GM11168 (cell line): ENCODE data around the gene KRTAP10-7.
"Not testable (repeated sequence)": the region's sequence is repeated elsewhere in the genome, so short reads cannot be mapped to it uniquely, and the experiment has no call there.

Experiments
- in situ Hi-C: fragments of 300-500 bp; cut with MboI; formaldehyde crosslinking; loops from one replicate; pipeline ENCODE4 v1.12.0; 2022; ENCODE audit warnings: low sequenced_read_pairs; ENCODE audit not compliant: unreplicated experiment

The KRTAP10-7 gene

DNA sequence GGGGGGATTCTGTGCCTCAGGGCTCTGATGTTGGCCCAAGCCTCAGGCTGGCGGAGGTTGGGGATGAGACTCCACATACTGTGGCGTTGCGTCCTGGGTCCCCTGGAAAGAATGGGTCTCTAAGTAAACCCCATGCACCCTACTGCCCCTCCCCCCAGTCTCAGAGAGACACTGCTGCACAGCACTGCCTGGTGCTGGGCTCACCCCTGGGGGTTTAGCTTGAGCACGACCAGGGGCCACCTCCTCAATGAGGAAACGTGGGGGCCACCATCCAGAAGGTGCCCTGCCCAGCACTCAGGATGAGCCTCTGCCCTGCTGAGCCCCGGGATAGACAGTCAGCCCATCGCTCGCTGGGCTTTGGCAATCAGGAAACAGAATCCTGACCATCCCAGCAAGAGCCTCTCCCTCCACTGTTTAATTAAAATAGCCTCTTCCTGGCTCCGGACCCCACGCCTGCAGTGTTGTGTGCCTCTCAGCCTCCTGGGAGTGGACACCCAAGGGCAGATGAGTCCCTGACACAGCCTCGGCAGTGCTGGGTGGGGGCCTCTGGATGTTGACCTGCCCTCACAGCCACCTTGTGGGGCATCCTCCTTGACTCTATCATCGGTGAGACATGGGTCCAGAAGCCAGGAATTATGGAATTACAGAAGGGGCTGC is 30.4 kb upstream of the KRTAP10-7 start:
- in situ Hi-C loops, result no loop called here

DNA sequence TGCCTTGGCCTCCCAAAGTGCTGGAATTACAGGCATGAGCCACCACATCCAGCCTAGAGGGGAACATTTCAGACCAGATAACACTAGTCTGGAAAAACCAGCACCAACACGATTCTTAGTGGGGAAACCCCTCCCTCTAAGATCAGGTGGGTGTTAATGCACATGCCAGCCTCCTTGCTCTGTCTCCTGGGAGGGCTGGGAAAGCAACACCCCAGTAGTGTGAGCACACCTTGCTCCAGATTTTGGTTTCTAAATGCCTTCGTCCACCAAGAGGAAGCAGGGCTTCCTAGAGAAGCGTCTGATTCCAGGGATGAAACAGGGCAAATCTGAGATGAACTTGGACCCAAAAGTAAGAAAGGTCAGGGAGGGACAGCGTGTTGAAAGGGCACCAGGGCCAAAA is 29.1 kb upstream of the KRTAP10-7 start:
- in situ Hi-C loops, result no loop called here

DNA sequence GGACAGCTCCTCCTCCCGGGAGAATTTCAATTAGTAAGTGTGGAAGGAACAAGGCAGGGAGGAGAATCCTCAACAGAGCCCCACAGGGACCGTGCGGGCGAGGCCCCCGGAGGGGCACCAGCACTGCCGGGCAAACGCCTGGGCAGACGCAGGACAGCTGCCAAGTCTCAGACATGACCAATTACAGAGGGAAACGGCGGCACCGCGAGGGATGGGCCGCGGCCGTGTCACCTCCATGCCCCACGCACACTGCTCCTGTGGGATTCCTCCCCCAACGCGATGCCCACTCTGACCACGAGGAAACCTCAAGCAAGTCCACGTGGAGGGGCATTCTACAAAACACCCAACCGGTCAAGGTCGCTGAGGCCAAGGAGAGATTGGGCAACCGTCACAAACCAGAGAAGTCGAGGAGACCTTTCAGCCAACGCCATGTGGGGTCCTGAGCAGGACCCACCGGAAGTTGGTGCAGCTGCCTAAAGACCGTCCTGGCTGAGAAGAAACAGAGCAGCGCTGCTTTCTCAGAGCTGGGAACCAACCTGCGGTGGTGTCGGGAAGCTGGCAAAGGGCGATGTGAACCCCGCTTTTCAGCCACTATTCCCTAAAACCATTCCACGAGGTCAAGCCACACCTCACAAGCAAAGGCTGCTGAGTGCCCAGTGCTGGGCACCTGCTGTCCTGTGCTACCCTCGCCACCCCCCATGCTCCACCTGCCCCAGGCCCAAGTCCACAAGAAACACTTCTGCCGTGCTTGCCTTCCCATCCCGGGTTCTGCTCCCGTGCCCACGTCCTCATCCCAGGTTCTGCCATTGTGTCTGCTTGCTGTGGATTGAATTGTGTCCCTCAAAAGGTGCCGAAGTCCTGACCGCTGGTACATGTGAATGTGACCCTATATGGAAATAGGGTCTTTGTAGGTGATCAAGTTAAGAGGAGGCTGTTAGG is 28.3 kb upstream of the KRTAP10-7 start:
- in situ Hi-C loops, result no loop called here

DNA sequence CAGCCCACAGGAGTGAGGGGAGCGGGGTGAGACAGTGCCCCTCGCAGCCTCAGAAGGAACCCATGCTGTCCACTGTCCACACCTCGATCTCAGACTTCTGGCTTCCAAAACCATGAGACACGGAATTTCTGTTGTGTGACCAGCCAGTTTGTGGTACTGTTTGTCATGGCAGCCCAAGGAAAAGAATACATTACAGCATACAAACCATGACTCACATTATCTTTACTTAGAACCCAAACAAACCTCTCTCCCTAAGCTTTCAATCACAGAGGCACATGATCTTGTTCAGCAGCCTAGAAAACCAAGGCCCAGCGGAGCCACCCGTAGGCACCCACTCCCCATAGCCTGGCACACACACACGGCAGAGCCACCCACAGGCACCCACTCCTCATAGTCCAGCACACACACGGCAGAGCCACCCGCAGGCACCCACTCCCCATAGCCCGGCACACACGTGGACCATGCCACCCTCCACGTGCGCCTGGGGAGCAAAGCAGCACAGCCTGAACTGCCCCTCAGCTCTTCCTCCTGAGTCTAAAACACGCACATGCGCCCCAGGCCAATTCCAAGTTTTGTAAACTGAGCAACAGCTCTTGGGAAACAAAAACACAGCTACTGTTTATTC is 27.3 kb upstream of the KRTAP10-7 start:
- in situ Hi-C loops, result no loop called here

DNA sequence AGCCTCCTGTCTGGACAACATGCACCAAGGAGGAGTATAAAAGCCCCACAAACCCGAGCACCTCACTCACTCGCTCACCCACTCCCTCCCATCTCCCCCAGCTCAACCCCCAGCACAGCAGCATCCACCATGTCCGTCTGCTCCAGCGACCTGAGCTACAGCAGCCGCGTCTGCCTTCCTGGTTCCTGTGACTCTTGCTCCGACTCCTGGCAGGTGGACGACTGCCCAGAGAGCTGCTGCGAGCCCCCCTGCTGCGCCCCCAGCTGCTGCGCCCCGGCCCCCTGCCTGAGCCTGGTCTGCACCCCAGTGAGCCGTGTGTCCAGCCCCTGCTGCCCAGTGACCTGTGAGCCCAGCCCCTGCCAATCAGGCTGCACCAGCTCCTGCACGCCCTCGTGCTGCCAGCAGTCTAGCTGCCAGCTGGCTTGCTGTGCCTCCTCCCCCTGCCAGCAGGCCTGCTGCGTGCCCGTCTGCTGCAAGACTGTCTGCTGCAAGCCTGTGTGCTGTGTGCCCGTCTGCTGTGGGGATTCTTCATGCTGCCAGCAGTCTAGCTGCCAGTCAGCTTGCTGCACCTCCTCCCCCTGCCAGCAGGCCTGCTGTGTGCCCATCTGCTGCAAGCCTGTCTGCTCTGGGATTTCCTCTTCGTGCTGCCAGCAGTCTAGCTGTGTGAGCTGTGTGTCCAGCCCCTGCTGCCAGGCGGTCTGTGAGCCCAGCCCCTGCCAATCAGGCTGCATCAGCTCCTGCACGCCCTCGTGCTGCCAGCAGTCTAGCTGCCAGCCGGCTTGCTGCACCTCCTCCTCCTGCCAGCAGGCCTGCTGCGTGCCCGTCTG is 26.6 kb upstream of the KRTAP10-7 start, which contains the start of gene KRTAP10-4:
Gene KRTAP10-4, plus strand, starts transcription at position 100 of the 827 bp plus-strand sequence. Its CDS starts 30 bp downstream, at position 130.
- in situ Hi-C loops, result not testable (repeated sequence)

DNA sequence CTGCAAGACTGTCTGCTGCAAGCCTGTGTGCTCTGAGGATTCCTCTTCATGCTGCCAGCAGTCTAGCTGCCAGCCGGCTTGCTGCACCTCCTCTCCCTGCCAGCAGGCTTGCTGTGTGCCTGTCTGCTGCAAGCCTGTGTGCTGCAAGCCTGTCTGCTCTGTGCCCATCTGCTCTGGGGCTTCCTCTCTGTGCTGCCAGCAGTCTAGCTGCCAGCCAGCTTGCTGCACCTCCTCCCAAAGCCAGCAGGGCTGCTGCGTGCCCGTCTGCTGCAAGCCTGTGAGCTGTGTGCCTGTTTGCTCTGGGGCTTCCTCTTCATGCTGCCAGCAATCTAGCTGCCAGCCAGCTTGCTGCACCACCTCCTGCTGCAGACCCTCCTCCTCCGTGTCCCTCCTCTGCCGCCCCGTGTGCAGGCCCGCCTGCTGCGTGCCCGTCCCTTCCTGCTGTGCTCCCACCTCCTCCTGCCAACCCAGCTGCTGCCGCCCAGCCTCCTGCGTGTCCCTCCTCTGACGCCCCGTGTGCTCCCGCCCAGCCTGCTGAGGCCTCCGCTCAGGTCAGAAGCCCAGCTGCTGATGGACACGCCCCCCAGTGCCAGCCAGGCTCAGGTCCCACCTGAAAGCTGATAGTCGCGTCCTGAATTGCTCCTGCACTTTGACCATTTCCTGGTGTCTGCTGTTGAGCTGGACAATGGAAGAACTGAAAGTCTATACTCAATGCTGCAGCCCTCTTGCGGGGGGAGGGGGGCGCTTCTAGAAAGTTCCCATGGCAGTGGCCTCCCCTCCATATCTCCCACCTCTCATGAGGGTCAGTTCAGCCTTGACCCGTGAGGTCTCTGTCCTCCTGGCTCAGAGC is 25.7 kb upstream of the KRTAP10-7 start:
- in situ Hi-C loops, result no loop called here

DNA sequence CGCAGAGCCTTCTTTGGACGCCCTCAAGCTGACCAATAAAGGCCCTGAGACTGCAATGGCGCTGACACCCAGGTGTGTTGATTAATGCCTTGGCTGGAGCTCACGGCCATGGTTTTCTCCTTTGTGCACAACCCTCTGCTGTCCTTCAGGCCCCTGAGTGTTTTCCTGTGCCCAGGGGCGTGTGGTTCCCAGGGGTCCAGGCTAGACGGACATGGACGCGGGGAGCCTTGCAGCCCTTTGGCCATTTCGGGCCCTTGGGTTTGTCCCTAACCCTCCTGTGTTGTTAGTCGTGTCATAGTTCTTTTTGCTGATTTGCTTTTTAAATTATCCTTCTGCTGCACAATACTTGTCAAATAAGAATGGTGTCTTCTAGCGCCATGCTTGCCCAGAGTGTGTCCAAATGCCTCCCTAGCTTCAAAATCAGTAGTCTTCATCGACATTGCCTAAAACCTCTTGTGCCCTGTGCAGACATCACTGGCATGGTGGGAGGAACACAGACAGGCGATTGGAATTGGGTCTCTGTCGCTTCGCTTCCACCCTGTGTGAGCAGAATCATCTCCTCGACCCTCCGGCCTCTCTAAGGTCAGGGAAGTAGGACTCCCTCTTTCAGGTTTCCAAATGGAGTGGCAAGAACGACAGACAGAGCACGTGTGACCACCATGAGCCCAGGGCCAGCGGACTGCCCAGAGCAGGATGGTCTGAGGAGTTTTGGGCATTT is 24.9 kb upstream of the KRTAP10-7 start:
- in situ Hi-C loops, result no loop called here

DNA sequence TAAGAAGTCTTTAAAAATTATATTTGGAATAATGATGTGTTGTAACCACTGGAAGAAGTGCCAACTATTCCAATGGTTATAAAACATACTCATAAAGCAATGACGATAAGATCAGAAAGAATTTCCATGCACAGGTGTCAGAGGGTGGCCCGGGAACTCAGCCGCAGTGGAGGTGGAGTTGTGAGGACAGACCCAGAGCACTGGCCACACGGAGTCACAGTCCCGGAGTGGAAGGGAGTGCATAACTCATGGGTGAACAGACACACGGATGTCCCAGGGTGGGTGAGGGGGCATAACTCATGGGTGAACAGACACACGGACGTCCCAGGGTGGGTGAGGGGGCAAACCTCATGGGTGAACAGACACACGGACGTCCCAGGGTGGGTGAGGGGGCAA is 24.4 kb upstream of the KRTAP10-7 start:
- in situ Hi-C loops, result no loop called here

DNA sequence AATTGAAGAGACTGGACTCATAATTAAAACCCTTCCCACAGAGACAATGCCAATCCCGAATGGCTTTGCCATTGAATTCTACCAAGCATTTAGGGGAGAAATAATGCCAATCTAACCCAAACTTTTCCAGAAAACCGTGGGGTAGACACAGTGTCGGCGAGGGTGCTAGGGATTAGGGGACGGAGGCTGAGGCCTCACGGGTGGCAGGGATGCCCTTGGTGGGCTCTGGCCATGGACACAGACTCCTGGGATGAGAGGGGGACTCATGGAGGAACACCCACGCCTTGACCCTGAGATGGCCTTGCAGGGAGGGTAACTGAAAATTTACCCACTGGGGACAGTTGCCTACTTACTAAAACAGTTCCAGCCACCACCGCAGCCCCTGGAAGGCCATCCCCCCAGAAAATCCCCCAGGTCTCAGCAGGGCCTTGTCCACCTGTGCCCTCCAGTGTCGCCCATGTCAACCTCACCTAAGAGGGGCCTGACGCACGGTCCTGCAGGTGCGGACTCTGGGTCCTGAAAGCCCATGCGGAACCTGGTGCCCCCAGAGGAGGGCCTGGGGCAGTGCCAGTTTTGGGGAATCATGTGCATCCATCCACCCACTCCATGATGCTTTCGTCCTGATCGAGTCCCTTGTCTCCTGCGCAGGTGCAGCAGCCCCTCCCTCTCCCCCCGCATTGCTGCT is 21.9 kb upstream of the KRTAP10-7 start:
- in situ Hi-C loops, result no loop called here

DNA sequence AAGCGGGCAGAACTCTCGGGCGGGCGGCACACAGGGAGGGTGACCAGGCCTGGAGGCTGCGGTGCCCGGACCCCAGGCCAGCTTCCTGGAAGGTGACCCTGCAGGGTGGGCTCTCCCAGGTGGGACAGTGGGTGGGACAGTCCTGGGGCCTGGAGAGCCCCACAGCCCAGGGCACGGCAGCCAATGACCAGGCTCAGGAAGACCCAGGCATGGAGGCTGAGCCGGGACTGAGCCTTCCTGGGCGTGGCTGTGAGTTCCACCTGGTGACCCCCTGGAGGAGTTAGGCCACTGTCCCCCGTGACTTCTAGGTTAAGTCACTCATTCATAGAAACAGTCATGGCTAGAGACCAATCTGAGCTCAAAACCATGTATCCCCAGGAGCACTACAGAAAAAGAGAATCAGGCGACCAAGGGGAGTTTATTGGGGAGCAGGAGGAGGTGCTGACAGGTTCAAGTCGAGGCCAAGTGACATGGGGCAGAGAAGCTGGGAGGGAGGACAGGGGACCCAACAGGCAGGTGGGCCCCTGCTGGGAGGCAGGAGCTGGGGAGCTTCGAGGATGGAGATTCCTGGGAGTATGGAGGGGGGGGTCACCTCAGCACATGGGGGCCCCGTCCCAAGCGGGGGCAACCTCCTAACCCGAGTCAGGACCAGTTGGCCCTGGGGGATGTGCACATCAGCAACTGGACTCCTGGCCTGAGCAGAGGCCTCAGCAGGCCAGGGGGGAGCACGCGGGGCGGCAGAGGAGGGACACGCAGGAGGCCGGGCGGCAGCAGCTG is 21.2 kb upstream of the KRTAP10-7 start:
- in situ Hi-C loops, result no loop called here

DNA sequence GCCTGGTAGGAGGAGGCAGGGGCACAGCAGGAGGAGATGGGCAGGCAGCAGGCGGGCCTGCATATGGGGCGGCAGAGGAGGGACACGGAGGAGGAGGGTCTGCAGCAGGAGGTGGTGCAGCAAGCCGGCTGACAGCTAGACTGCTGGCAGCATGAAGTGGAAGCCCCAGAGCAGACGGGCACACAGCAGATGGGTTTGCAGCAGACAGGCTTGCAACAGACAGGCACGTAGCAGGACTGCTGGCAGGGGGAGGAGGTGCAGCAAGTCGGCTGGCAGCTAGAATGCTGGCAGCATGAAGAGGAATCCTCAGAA is 20.6 kb upstream of the KRTAP10-7 start:
- in situ Hi-C loops, result no loop called here

DNA sequence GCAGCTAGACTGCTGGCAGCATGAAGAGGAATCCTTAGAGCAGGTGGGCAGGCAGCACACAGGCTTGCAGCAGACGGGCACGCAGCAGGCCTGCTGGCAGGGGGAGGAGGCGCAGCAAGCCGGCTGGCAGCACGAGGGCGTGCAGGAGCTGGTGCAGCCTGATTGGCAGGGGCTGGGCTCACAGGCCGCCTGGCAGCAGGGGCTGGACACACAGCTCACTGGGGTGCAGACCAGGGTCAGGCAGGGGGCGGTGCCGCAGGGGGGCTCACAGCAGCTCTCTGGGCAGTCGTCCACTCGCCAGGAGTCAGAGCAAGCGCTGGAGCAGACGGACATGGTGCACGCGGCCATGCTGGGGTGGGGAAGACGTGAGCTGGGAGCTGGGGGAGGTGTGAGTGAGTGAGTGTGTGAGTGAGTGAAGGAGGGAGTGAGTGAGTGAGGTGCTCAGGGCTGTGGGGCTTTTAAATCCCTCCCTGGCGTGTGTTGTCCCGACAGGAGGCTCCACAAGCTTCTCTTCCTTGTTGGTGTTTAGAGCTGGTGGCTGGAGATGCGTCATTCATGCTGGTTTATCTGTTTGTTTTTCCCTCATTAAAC is 20.1 kb upstream of the KRTAP10-7 start, which contains the start of gene KRTAP10-5:
Gene KRTAP10-5, minus strand, starts transcription at position 374 of the 591 bp plus-strand sequence. Its CDS starts 26 bp downstream, at position 348.
- in situ Hi-C loops, result not testable (repeated sequence)

DNA sequence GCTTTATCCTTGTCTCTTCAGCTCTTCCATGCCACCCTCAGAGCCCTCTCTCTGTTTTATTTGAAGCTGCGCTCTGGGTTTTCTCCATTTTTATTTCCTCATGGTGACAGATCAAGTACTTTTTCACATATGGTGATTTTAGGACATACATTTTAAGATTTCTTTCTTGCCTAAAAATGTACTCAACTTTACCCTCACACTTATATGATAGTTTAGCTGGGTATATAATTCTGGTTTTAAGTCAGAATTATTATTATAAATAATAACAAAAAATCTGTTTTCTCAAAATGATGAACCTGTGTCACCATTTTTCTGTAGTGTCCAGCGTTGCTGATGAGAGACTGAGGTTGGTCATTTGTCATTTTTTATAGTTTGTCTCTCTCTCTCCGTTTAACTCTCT is 19.2 kb upstream of the KRTAP10-7 start:
- in situ Hi-C loops, result no loop called here

DNA sequence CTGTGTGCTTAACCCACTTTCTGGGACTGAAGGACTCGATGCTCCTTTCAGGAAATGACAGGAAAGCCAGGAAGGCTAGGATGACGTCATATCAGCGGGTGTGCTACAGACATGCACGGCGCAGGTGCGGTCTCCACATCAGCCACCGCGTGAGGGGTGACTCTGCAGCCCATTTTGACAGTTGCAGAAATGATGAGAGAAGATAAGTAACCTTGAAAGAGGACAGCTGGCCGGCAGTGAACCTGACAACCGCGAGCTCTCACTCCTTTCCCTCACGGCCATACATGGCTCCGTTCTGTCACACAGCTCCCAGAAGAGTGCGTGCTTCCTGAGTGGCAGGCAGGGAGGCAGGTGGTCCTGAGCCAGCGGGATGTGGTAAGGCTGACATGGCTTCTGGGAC is 18.3 kb upstream of the KRTAP10-7 start:
- in situ Hi-C loops, result no loop called here

DNA sequence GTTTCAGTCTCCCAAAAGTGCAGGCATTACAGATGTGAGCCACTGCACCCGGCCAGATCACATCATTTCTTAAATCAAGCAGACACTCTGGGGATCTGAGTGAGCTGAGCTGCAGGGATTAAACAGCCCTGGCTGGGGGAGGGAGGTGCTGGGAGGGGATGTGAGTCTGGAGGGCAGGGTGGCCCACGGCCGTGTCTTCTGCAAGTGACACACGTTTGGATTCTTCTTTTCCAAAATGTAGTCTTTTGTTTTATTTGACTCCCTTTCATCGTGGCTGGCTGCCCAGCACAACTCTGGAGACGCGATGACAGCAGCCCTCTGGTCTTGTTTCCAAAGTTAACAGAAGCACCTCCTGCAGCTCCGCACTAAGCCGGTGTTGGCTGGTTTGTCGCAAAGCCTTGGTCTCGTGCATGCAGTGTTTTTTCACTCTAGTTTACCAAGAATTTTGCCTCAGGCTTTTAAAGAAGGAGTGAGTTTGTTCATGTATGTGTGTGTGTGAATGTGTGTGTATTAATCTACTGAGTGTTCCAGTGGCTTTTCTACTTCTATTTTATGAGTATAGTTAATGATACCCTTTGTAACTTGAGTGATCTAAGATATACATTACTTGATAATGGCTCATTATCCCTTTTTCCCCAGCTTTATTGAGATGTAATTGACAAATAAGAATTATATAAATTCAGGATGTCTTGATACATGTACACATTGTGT is 17.2 kb upstream of the KRTAP10-7 start:
- in situ Hi-C loops, result no loop called here

DNA sequence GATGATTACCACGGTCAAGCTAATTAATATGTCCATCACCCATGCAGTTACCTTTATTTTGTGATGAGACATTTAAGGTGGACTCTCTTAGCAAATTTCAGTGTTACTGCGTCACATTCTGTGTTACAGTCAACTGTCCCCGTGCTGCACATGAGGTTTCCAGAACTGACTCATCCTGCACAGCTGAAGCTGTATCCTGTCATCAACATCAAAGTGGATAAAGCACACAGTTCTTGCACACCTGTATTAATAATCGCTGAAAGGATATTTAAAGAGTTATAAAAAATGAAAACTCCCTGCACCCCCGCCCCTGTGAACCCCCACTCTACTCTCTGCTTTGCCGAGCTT is 16.6 kb upstream of the KRTAP10-7 start:
- in situ Hi-C loops, result no loop called here

DNA sequence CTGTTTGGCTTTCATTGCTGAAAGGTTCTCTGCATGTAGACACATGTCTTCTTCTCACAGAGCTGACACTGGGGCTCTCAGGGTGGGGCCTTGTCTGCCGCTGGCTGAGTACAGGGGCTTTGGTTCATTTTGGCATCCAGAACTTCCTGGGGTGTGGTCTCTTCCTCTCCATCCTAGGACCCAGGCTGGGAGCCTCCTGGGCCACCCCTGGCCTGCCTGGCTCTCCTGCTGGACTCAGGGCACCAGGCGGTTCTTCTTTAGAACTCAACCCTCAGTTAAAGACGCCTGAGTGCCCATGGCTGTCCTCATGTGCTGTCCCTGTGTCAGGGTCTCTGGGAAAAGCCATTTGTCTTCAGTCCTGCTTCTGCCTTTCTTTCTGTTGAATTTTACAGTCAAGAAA is 14.5 kb upstream of the KRTAP10-7 start:
- in situ Hi-C loops, result no loop called here
